Upper lobe of left lung (tissue), 6 donors: Measurements from ENCODE around the gene ARHGAP8. TPM values are rescaled to one million over a fixed set of nuclear protein-coding genes. Genes with fewer than 3 reads are reported as not detected.

ENCODE experiments used
- ATAC-seq, 2 donors: fragments of 200-7000 bp; cut with Tn5 transposase; one replicate each; pipeline ENCODE4 v1.9.1; 2022; ENCODE audit warnings: mild to moderate bottlenecking in 2 of 2, moderate library complexity in 2 of 2; ENCODE audit not compliant: low FRiP score in 2 of 2
- DNase-seq, 2 donors: peaks; one replicate each; pipeline ENCODE4 v3.0.0-alpha.2; 2019 to 2020
- H3K27ac ChIP-seq, 4 donors: fragments of 200-600 bp; sonication (generic); one replicate each; pipeline ENCODE4 v1.5.1; 2016 to 2019
- H3K27me3 ChIP-seq, 4 donors: fragments of 200-600 bp; sonication (generic); one replicate each; pipeline ENCODE4 v1.5.1; 2017 to 2019
- H3K36me3 ChIP-seq, 4 donors: fragments of 200-600 bp; sonication (generic); one replicate each; pipeline ENCODE4 v1.5.1; 2016 to 2019
- H3K4me1 ChIP-seq, 4 donors: fragments of 200-600 bp; sonication (generic); one replicate each; pipeline ENCODE4 v1.5.1; 2018 to 2019
- H3K4me3 ChIP-seq, 4 donors: fragments of 200-600 bp; sonication (generic); one replicate each; pipeline ENCODE4 v1.5.1; 2017 to 2019; ENCODE audit warnings: mild to moderate bottlenecking in 2 of 4, moderate library complexity in 1 of 4
- H3K9me3 ChIP-seq, 4 donors: fragments of 200-600 bp; sonication (generic); one replicate each; pipeline ENCODE4 v1.5.1; 2018 to 2019
- EP300 ChIP-seq, 4 donors: sonication (generic); formaldehyde crosslinking; IDR thresholded peaks; one replicate each; pipeline ENCODE4 v1.5.1; 2017; ENCODE audit warnings: antibody characterized with exemption in 4 of 4, control low read depth in 2 of 4
- POLR2A ChIP-seq, 4 donors: fragments of 450-650 bp; IDR thresholded peaks; one replicate each; pipeline ENCODE4 v1.5.1; 2016 to 2017; ENCODE audit warnings: antibody characterized with exemption in 4 of 4, mild to moderate bottlenecking in 2 of 4
- POLR2AphosphoS5 ChIP-seq, 2 donors: sonication (generic); formaldehyde crosslinking; IDR thresholded peaks; one replicate each; pipeline ENCODE4 v1.5.1; 2017; ENCODE audit warnings: antibody characterized with exemption in 2 of 2
- WGBS, 2 donors: methylation state at CpG; one replicate each; pipeline ENCODE4 v1.1.5; 2017 to 2018; 5-methylcytosine and 5-hydroxymethylcytosine counted together
- total RNA-seq, 6 donors: library from RNA; depleted of rRNA in 4 of 6; stranded (reverse); fragments of >200 nt in 4 of 6; gene quantifications; one replicate each; pipeline versions ENCODE4 v1.1.0 to v1.2.1, GENCODE V29; 2016 to 2021
- TF ChIP-seq, protein P1 (sequence below), 6 experiments: fragments of 450-650 bp in 4 of 6; fragments of 200-600 bp in 2 of 6; sonication (generic) in 2 of 6; IDR thresholded peaks; one replicate each; pipeline ENCODE4 v1.5.1; 2016 to 2019; ENCODE audit warnings: antibody characterized with exemption in 6 of 6
- donor health status: DM: no; HTN: no; CAD: no; lungs with moderate emphysema.
- donor health status: DM: no; HTN: yes; CAD: no; lungs with severe emphysema.

ARHGAP8 gene
- total RNA-seq, 6 donors from 2014 or later, result 13.8 to 55.5 (median 22.7) TPM

DNA sequence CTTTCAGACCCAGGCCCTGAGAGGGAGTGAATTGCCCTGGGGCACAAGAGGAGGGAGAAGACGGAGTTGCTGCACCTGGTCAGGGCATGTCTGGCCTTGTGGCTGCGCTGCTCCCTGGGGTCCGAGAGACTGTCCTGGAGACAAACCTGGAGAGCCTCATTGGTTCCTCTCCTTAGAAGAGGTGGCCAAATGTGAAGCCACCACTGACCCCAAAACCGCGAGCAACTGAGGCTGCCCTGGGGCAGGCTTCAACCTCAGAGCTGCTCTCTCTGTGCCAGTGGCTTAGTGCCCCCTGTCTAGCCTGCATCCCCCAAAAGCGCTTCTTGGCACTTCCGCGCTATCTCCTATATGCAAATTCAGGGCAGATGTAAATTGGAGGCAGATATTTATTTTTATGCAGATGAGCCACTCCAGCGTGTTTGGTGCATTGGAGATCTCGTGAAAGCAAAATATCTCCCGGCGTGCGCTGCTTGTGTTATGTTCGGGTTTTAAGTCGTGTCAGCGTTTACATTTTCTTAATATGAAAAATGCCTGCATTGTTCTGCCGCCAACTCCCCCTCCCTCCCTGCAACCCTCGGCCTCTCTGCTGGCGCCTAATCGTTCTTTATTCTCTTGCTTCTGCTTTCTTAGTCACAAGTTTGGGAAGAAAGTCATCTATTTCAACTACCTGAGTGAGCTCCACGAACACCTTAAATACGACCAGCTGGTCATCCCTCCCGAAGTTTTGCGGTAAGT lies 69.5 kb downstream of the ARHGAP8 start:
- TF ChIP-seq POLR2A (IDR thresholded peaks at IDR 0.05) (no peak), POLR2AphosphoS5 (IDR thresholded peaks at IDR 0.05) (no peak), EP300 (IDR thresholded peaks at IDR 0.05) (no peak)
- TF ChIP-seq, protein P1, sequence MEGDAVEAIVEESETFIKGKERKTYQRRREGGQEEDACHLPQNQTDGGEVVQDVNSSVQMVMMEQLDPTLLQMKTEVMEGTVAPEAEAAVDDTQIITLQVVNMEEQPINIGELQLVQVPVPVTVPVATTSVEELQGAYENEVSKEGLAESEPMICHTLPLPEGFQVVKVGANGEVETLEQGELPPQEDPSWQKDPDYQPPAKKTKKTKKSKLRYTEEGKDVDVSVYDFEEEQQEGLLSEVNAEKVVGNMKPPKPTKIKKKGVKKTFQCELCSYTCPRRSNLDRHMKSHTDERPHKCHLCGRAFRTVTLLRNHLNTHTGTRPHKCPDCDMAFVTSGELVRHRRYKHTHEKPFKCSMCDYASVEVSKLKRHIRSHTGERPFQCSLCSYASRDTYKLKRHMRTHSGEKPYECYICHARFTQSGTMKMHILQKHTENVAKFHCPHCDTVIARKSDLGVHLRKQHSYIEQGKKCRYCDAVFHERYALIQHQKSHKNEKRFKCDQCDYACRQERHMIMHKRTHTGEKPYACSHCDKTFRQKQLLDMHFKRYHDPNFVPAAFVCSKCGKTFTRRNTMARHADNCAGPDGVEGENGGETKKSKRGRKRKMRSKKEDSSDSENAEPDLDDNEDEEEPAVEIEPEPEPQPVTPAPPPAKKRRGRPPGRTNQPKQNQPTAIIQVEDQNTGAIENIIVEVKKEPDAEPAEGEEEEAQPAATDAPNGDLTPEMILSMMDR (IDR thresholded peaks at IDR 0.05), result no peak
- no peaks in the 10 kb centered on the region for H3K27me3 ChIP-seq
- H3K27ac ChIP-seq, result no peak overlapping the region
- no peaks in the 10 kb centered on the region for H3K36me3 ChIP-seq
- no peak overlapping the region for H3K4me3 ChIP-seq
- peaks cover 0 to 6% (median 0%) of the 10 kb centered on the region in 4 donors for H3K4me1 ChIP-seq
- no peak for ATAC-seq
- WGBS, 2 donors, result 75 to 79% methylated on average over 24 of the region's 24 CpGs
- no peak for DNase-seq
- H3K9me3 ChIP-seq, result no peaks in the 10 kb centered on the region

DNA sequence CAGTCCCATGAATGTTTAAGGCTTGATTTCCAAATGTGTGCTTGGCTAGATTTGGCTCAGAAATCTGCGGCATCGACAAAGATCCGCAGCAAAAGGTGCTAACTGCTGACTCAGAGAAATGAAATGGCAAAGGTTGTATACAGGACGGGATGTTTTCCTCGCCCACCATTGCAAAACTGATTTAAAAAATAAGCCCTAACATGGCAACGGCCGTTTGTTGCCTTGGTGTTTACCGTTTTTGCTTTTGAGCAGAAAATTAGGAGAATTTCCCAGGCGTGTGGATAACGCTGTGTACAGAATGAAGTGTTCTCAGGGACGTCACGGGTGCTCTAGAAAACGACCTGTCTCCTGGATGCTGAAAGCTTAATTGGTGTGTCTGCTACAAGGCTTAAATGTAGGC lies 70.2 kb downstream of the ARHGAP8 start:
- 71 to 74% methylated on average over 13 of the region's 13 CpGs for WGBS, 2 donors
- DNase-seq (no peak), ATAC-seq (no peak)
- H3K4me1 ChIP-seq, result peaks cover 0 to 6% (median 0%) of the 10 kb centered on the region in 4 donors
- H3K36me3 ChIP-seq, result no peaks in the 10 kb centered on the region
- TF ChIP-seq POLR2AphosphoS5 (IDR thresholded peaks at IDR 0.05), result no peak
- TF ChIP-seq EP300 (IDR thresholded peaks at IDR 0.05), result peak in 1 of 4 donors; percentile 9
- no peak overlapping the region for H3K4me3 ChIP-seq
- no peak overlapping the region for H3K27ac ChIP-seq
- no peaks in the 10 kb centered on the region for H3K9me3 ChIP-seq
- H3K27me3 ChIP-seq, result no peaks in the 10 kb centered on the region

DNA sequence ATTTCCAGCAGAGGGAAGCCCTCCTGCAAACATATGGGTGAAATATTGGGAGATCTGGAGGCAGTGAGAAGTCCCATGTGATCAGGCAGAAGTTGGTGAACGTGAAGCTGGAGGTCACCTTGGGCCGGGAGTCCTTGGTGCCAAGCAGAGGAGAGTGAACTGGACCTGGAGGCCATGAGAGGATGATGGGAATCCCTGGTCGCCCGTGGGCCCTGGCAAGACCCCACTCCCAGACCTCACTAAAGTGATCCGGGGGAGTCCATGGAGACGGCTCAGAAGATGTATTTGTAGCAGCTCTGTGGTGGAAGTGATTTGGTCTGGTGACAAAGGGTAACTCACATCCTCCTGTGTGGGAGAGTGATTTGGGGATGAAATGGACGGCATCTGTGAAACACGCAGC lies 71.0 kb downstream of the ARHGAP8 start:
- Histone ChIP-seq H3K4me1 (peaks cover 0 to 6% (median 0%) of the 10 kb centered on the region in 4 donors), H3K27ac (no peak overlapping the region), H3K4me3 (no peak overlapping the region), H3K27me3 (no peaks in the 10 kb centered on the region), H3K9me3 (no peaks in the 10 kb centered on the region), H3K36me3 (no peaks in the 10 kb centered on the region)
- DNase-seq (no peak), ATAC-seq (no peak)
- TF ChIP-seq POLR2A (IDR thresholded peaks at IDR 0.05) (no peak), POLR2AphosphoS5 (IDR thresholded peaks at IDR 0.05) (no peak), EP300 (IDR thresholded peaks at IDR 0.05) (no peak)
- TF ChIP-seq, protein P1 (IDR thresholded peaks at IDR 0.05), result no peak
- 82 to 84% methylated on average over 8 of the region's 8 CpGs for WGBS, 2 donors

DNA sequence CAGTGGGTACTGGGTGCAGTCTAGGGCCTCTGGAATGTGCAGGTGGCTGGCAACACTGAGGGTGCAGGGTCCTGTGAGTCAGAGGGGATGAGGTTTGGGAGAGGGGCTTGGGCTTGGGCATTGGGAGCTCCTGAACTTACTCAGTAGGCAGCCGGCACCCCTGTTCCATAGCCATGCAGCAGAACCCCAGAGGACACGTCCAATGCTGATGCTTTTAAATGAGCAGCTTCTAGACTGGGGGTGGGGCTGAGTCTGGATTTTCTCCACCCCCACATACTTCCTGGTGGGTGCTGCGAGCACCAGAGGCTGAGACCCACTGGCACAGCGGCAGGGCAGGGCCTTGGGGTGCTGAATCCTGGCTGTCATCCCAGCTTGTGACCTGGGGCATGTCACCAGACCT lies 71.4 kb downstream of the ARHGAP8 start:
- no peak overlapping the region for H3K27ac ChIP-seq
- no peaks in the 10 kb centered on the region for H3K9me3 ChIP-seq
- no peak for ATAC-seq
- no peak overlapping the region for H3K4me3 ChIP-seq
- no peak for DNase-seq
- TF ChIP-seq, protein P1 (IDR thresholded peaks at IDR 0.05), result no peak
- TF ChIP-seq POLR2A (IDR thresholded peaks at IDR 0.05) (no peak), POLR2AphosphoS5 (IDR thresholded peaks at IDR 0.05) (no peak), EP300 (IDR thresholded peaks at IDR 0.05) (no peak)
- H3K27me3 ChIP-seq, result no peaks in the 10 kb centered on the region
- no peaks in the 10 kb centered on the region for H3K36me3 ChIP-seq
- H3K4me1 ChIP-seq, result peaks cover 0 to 6% (median 0%) of the 10 kb centered on the region in 4 donors
- 70% methylated on average over 3 of the region's 4 CpGs; no CpG with 5 or more reads in 1 of the 2 donors for WGBS, 2 donors

DNA sequence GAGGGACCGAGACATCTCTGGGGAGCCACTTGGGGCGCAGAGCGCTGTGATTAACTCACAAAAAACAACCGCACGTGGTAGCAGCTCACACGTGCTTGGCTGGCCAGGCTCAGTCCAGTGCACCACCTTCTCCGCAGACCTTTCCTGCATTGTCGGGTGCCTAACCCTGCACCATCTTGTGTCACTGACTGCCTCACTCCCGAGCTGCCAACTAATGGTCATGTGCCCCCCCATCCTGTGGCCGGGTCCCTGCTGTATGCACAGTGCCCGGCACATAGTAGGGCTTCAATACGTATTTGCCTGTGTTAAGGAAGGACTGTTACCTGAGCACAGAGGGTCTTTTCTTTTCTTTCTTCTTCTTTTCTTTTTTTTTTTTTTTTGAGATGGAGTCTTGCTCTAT lies 71.9 kb downstream of the ARHGAP8 start:
- no peak for ATAC-seq

More for the DNA sequence above, 71.9 kb downstream of the ARHGAP8 start:
- 93 to 95% methylated on average over 11 to 12 of the region's 12 CpGs for WGBS, 2 donors
- no peaks in the 10 kb centered on the region for H3K27me3 ChIP-seq
- H3K4me3 ChIP-seq, result no peak overlapping the region
- H3K9me3 ChIP-seq, result no peaks in the 10 kb centered on the region
- H3K4me1 ChIP-seq, result peaks cover 0 to 6% (median 0%) of the 10 kb centered on the region in 4 donors
- no peak for TF ChIP-seq POLR2AphosphoS5 (IDR thresholded peaks at IDR 0.05)
- TF ChIP-seq POLR2A (IDR thresholded peaks at IDR 0.05), result no peak
- no peak for TF ChIP-seq EP300 (IDR thresholded peaks at IDR 0.05)
- TF ChIP-seq, protein P1 (IDR thresholded peaks at IDR 0.05), result no peak
- no peaks in the 10 kb centered on the region for H3K36me3 ChIP-seq
- no peak for DNase-seq
- no peak overlapping the region for H3K27ac ChIP-seq
